BJ (cell line): ENCODE data around the gene WDR81. TPM values are rescaled to one million over a fixed set of nuclear protein-coding genes. Genes with fewer than 3 reads are reported as not detected.

Experiments used
- CTCF ChIA-PET: fragments of 350-600 bp; formaldehyde crosslinking; extraction: SDS; loops from one replicate; lab custom pipeline; 2021; ENCODE audit warnings: antibody characterized with exemption, inconsistent platforms; lab: Yijun Ruan, JAX
- POLR2A ChIA-PET: fragments of 300-600 bp; sonication (Branson Sonifier 250); formaldehyde crosslinking; extraction: SDS; loops from one replicate; lab custom pipeline; 2021; ENCODE audit warnings: antibody characterized with exemption; lab: Charles Lee
- DNase-seq: peaks from one replicate; pipeline ENCODE4 v3.0.0-alpha.2; 2011; ENCODE audit warnings: low read depth
- H3K27me3 ChIP-seq: 2 replicates; pipeline ENCODE4 v1.6.0; 2011; ENCODE audit warnings: low read length; ENCODE audit not compliant: control insufficient read depth, insufficient read depth
- H3K36me3 ChIP-seq: 2 replicates; pipeline ENCODE4 v1.5.1; 2011; ENCODE audit warnings: low read length; ENCODE audit not compliant: control insufficient read depth, insufficient read depth
- H3K4me3 ChIP-seq: 2 replicates; pipeline ENCODE4 v1.5.1; 2011; ENCODE audit warnings: low read depth, mild to moderate bottlenecking, control low read depth, low read length
- CTCF ChIP-seq: IDR thresholded peaks from 2 replicates; pipeline ENCODE4 v1.5.1; 2011; ENCODE audit warnings: low read depth, mild to moderate bottlenecking, control low read depth, inconsistent platforms, low read length, moderate library complexity; ENCODE audit not compliant: insufficient read depth
- polyA plus RNA-seq: library from polyadenylated mRNA; depleted of rRNA; stranded (reverse); fragments of >200 nt; gene quantifications from 2 replicates; pipeline ENCODE4 v1.2.3, GENCODE V29; 2011

Gene WDR81
- polyA plus RNA-seq, 1 experiment, result 4.8 TPM

DNA sequence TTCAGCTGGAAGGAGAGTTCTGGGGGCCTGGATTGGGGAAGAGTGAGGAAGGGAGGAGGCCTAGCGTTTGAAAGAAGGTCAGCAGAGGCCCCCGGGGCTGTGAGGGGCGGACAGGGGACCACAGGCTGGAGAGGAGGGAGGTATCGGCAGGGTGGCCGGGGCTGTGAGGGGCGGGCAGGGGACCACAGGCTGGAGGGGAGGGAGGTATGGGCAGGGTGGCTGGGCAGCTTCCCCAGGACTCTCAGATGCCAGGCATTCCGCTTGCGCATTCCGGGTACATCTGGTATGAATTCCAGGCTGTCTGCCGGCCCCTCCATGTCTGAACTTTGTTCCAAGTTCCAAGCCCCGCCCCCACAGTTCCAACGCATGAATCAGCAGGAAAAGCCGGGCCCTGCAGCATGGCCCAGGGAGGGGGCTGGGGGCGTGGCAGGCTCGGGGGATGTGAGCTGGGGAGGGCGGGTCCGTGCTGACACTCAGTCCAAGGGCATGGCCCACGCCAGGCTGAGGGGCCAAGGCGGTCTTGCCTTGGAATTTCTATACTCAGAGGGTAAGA, 10.0 kb upstream of the WDR81 start:
- H3K27me3 ChIP-seq, result no peaks in the 10 kb centered on the region
- ChIA-PET POLR2A (interaction anchor here (0.5 to 1.3 kb wide), 4 partner anchors 9 to 273 kb away, joined by 4 to 7 read pairs (median 5); no protein-coding TSS in a partner anchor), CTCF (interaction anchor here (0.9 to 10.5 kb wide), 5 partner anchors 46 to 310 kb away, joined by 3 to 224 read pairs (median 3); partner anchors contain the start of gene RILP)
- TF ChIP-seq CTCF, result no peak
- peaks cover 25% of the 10 kb centered on the region for H3K36me3 ChIP-seq
- peak; percentile 91 for DNase-seq
- peak overlapping the region; percentile 97 for H3K4me3 ChIP-seq

GRCh38 chr17:1714980-1715802, 9.3 kb upstream of the WDR81 start:
- peak; percentile 60 for DNase-seq
- peak overlapping the region; percentile 97 for H3K4me3 ChIP-seq
- TF ChIP-seq CTCF, result no peak
- ChIA-PET POLR2A (interaction anchor here (0.5 to 1.3 kb wide), 3 partner anchors 46 to 273 kb away, joined by 4 to 7 read pairs (median 6); no protein-coding TSS in a partner anchor), CTCF (interaction anchor here (0.9 to 10.5 kb wide), 7 partner anchors 46 to 309 kb away, joined by 3 to 224 read pairs (median 8); partner anchors contain the start of gene RILP)
- peaks cover 25% of the 10 kb centered on the region for H3K36me3 ChIP-seq
- no peaks in the 10 kb centered on the region for H3K27me3 ChIP-seq

GRCh38 chr17:1715803-1716075, 8.8 kb upstream of the WDR81 start:
- peak overlapping the region; percentile 97 for H3K4me3 ChIP-seq
- no peak for DNase-seq
- H3K36me3 ChIP-seq, result peaks cover 25% of the 10 kb centered on the region
- CTCF ChIA-PET, result interaction anchor here (2.1 to 10.5 kb wide), 3 partner anchors 47 to 67 kb away, joined by 8 to 224 read pairs (median 15); partner anchors contain the start of gene RILP
- H3K27me3 ChIP-seq, result no peaks in the 10 kb centered on the region
- no peak for TF ChIP-seq CTCF
- POLR2A ChIA-PET, result interaction anchor here (0.6 kb wide), 1 partner anchor 46 kb away, joined by 5 read pairs; no protein-coding TSS in a partner anchor

GRCh38 chr17:1716076-1716911, 8.2 kb upstream of the WDR81 start:
- Histone ChIP-seq H3K27me3 (no peaks in the 10 kb centered on the region), H3K36me3 (peaks cover 23% of the 10 kb centered on the region), H3K4me3 (peak overlapping the region; percentile 97)
- CTCF ChIA-PET, result interaction anchor here (0.6 to 10.5 kb wide), 10 partner anchors 36 to 457 kb away, joined by 3 to 224 read pairs (median 5); partner anchors contain the start of gene RILP
- TF ChIP-seq CTCF, result peak; percentile 37
- POLR2A ChIA-PET, result interaction anchor here (0.5 to 1.6 kb wide), 13 partner anchors 8 to 743 kb away, joined by 3 to 18 read pairs (median 4); no protein-coding TSS in a partner anchor
- peak; percentile 100 for DNase-seq
